Activated gamma-delta T cell treated with anti-CD3 and anti-CD28 coated beads, Interleukin-2, amount 50 U/mL, for 16 hours (primary cell): ENCODE measurements around the gene RNASEH2A.
"Not testable (repeated sequence)": the region's sequence is repeated elsewhere in the genome, so short reads cannot be mapped to it uniquely, and the experiment has no call there.

Experiments used
- DNase-seq: peaks from one replicate; pipeline ENCODE4 v3.0.0-alpha.2; 2020; ENCODE audit warnings: low read depth

Gene RNASEH2A

DNA sequence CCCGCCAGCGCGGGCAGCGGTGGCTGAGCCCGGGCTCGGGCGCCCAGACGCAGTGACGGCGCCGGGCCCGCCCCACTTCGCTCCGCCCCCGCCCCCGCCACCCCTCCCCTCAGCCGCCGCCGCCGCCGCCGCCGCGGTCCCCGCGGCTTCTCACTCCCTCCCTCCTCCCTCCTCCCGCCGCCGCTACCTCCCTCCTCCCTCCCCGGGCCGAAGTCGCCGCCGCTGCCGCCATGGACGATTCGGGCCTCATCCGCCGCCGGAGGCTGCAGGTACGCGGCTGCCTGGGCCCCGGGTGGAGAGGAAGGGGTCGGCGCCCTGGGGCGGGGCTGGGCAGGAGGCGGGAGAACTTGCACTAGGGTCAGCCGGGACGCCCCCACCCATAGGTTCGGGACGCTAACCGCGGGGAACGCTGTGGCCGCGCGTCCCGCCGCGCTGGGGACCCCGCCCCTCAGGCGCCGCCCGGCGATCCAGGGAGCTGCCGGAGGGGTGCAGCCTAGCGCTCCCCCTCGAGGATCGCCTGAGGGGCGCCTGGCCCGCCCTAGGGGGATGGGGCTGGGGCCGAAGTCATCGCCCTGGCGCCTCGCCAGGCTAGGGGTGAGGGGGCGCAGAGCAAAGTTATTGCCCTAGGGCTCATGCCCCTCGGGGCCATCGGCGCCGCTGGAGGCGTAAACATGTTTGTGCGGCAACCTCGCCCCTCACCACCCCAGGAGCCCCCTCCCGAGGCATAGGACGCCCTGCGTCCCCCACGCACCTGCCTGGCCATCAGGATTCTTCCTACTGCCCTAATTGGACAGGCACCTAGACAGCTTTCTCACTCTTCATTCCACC is 27.6 kb downstream of the RNASEH2A start:
- DNase-seq = no peak

- no peak for DNase-seq
Observed at GRCh38 chr19:12834566-12834943, 28.2 kb downstream of the RNASEH2A start, which contains the start of gene RTBDN. Gene RTBDN, minus strand, starts transcription at chr19:12834579. Its CDS starts 4,600 bp downstream, at chr19:12829979.

- no peak for DNase-seq
Observed at GRCh38 chr19:12834976-12835757, 28.8 kb downstream of the RNASEH2A start.

- DNase-seq = no peak
Observed at GRCh38 chr19:12836529-12836863, 30.1 kb downstream of the RNASEH2A start.

DNA sequence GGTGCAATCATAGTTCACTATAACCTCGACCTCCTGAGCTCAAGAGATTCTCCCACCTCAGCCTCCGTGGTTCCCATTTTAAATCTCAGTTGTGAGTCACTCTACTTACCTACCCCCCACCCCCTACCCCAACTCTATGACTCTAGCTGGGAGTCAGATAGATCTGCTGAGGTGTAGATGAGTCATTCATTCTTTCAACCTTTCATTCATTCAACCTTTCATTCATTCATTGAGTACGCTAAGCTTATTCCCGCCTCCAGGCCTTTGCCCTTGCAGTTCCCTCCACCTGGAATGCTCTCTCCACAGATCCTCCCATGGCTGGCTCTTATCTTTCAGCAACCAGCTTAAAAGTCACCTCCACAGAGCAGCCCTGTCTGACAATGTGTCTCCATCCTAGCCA is 30.8 kb downstream of the RNASEH2A start:
- no peak for DNase-seq

DNA sequence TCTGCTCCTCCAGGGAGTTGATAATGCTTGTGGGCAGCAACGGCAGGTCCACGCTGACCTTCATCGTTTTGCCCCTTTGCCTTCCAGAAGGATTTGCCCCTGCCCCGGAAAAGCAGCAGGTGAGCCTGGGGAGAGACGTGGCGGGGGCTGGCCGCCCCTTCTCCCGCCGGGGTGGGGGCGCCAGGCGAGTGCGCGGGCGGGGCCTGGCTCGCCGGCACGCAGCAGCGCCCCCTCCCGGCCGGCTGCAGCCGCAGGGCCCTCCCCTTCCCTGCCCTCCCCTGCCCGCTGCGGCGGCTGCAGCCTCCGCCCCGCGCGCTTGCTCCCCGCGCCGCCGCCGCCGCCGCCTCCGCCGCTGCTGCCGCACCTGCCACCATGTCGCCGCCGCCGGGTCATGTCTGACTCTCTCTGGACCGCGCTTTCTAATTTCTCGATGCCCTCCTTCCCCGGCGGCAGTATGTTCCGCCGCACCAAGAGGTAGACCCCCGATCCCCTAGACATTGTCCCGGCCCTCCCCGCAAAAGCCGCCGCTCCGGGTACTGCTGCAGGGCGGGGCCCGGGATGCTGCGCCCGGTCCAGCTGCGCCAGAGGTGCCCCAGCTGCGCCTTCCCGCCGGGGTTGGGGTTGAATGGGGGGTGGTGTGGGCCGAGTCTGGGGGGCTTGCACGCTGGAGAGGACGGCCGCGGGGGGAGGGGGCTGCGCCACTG is 31.9 kb downstream of the RNASEH2A start, which contains the start of gene MAST1:
Gene MAST1 (plus strand): TSS at position 334 of the 704 bp plus-strand sequence. CDS start 58 bp downstream, at position 392.
- no peak for DNase-seq

DNA sequence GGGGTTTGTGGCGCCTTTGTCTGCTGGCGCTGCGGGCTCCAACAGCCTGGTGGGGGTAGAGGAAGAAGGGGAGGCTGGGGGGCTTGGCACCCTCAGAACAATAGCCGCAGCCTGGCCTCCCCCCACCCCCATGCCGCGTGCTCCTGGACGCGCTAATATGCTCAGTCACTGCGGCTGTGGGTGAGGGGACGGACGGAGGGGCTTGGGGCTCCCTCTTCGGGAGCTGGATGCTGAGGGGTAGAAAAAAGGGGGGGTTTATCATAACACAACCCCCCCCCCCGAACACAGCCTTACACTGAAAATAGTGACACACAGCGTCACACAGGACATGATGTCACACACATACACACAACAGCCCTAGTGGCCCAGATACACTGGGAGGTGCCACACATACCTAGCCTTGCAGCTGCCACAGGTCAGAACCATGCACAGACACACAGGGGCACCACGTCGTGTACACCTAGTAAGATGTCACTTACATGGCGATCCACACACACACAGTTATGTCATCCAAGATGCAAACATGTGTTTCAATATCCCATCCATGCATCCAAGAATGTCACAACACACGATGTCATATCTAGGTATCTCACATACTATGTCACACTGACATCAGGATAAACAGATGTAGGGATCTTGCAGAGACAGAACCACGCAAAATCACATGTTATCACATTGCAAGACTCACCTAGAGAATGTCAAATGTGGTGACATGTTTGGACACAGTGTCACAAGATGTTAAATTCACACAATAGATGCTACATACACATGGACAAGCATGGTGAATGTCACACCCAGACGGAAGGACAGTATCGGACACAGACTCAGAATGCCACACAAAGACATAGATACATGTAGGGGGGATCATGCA is 32.7 kb downstream of the RNASEH2A start:
- no peak for DNase-seq

DNA sequence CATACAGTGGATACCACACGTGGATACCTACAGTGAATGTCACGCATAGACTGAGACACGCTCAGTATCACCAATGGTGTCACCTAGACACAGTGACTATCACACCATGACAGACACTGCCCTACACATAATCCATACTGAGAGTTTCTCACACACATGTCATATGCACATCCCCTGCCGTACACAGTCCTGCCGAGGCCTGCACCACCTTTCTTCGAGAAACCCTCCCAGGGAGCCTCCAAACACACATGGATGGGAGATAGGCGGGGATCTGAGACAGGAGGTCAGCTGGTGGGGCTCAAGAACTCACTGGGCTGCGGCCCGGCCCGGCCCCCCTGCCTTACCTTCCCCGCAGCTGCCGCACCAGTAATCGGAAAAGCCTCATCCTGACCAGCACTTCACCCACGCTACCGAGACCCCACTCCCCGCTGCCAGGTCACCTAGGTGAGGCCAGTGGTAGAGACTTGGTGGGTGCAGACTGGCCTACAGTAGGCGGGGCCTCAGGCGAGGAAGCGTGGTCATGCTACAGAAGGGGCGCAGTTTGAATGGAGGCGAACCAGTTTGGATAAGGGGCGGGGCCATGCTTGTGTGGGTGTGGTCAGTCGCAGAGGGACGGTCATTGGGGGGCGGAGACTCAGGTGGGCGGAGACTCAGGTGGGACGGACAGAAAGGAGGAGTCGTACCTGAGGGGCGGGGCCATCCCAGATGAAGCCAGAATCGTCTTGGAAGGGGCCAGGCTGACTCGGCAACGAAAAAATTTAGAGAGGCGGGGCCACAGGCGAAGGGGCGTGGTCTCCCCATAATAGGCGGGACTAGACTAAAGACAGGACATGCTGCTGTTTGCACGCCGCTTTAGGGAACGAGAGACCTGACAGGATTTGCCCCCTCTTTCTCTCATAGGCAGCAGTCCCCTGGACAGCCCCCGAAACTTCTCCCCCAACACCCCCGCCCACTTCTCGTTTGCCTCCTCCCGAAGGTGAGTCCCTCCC is 34.0 kb downstream of the RNASEH2A start:
- DNase-seq = no peak

DNA sequence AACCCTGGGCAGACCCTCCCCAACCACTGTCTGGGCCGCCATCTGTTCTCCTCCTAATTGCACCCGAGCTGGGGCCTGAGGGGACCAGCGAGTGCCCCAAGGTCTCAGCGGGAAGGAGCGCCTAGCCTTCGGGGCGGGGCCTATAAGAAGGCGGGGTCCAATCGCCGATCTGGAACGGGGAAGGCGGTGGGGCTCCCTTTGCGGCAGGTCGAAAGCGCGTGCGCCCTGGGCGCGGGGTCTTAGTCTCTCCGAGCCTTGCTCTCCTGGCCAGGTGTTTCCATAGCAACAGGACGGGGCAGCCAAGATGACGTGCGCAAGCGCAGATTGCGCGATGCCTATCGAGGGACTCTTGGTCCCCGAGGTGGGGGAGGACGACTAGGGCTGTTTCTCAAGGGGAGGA is 34.7 kb downstream of the RNASEH2A start:
- no peak for DNase-seq

- no peak for DNase-seq
Observed at GRCh38 chr19:12842511-12842910, 36.1 kb downstream of the RNASEH2A start.

GRCh38 chr19:12843328-12843727 is 36.9 kb downstream of the RNASEH2A start:
- DNase-seq = no peak

DNA sequence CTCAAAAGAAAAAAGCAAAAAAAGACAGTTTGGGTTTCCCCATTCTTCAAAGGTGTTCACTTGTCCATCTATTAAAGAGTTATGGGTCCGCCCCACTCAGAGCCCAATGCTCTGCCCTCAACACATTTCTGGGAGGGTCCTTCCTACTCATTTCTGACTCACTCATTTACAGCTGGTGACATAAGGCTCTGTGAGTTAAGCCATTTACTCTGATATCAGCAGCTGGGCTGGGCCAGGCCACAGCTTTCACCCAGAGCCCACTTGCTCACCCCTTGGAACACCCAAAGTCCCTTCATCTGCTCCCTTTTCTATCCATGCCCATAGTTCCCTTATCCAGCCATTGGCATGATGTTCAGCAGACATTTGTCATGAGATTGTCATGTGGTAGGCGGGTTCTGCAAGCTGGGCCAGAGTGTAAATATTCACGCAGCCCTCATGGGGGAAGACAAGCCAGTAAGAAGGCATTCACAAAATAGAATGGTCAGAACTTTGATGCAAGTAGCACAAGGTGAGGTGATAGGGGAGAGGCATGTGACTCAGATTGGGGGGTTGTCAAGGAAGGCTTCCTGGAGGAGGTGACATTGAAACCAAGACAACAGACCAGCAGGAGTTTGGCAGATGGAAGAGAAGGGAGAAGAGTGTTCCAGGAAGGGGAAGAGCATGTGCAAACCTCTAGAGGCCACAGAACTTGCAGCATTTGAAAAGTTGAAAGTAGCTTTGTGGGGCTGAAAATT is 37.8 kb downstream of the RNASEH2A start:
- no peak for DNase-seq

- DNase-seq = not testable (repeated sequence)
Observed at GRCh38 chr19:12846613-12847012, 40.2 kb downstream of the RNASEH2A start.

DNA sequence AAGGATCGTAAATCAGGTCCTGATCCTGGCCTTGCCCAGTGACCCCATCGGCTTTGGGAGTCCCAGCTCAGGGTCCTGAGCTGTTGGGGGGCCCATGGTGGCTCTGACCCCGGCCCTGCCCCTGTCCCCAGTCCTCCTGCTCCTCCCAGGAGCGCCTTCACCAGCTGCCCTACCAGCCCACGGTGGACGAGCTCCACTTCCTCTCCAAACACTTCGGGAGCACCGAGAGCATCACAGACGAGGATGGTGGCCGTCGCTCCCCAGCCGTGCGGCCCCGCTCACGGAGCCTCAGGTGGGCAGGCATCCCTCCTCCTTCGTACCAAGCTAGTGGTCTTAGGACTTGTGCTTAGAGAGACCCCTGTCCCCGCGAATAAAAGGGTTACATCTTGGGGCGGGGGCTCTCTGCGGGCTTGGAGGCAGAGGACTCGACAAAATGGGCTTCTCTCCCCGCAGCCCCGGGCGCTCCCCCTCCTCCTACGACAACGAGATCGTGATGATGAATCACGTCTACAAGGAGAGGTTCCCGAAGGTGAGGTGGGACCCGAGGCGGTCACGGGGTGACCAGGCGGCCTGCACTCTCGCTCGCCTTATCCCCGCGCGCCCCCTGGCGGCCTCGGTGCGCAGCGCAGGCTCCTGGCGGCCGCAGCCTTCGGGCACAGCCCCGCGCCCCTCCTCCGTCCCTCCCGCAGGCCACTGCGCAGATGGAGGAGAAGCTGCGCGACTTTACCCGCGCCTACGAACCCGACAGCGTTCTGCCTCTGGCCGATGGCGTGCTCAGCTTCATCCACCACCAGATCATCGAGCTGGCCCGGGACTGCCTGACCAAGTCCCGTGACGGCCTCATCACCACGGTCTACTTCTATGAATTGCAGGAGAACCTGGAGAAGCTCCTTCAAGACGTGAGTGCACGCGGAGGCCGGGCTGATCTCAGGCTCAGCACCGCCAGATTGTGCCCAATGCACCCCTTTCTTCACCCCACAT is 41.1 kb downstream of the RNASEH2A start:
- DNase-seq = peak; percentile 76

GRCh38 chr19:12856653-12857052 is 50.3 kb downstream of the RNASEH2A start:
- DNase-seq = no peak

GRCh38 chr19:12858041-12858928 is 51.9 kb downstream of the RNASEH2A start:
- DNase-seq = no peak

DNA sequence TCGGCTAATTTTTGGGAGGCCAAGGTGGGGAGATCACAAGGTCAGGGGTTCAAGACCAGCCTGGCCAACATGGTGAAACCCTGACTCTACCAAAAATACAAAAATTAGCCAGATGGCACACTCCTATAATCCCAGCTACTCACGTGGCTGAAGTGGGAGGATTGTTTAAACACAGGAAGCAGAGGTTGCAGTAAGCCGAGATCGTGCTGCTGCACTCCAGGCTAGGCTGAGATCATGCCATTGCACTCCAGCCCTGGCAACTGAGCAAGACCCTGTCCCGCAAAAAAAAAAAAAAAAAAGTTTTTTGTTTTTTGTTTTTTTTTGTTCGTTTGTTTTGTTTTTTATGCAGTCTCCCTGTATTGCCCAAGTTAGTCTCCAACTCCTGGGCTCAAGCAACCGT is 53.2 kb downstream of the RNASEH2A start:
- no peak for DNase-seq
